Thyroid gland (tissue), 4 donors: Measurements from ENCODE around the gene PGAP2. TPM values are rescaled to one million over a fixed set of nuclear protein-coding genes. Genes with fewer than 3 reads are reported as not detected.

Source experiments
- DNase-seq, 2 donors: peaks; one replicate each; pipeline ENCODE4 v3.0.0-alpha.2; 2019
- H3K27ac ChIP-seq, 3 donors: fragments of 200-600 bp; sonication (generic); 1 replicate in 2 of 3; 2 replicates in 1 of 3; pipeline ENCODE4 v1.5.1; 2016 to 2019; ENCODE audit warnings: mild to moderate bottlenecking in 1 of 3, moderate library complexity in 1 of 3
- H3K27me3 ChIP-seq: fragments of 200-600 bp; sonication (generic); one replicate; pipeline ENCODE4 v1.5.1; 2019
- H3K36me3 ChIP-seq, 2 donors: fragments of 200-600 bp; sonication (generic); one replicate each; pipeline ENCODE4 v1.5.1; 2016 to 2019
- H3K4me1 ChIP-seq, 2 donors: fragments of 200-600 bp; sonication (generic); one replicate each; pipeline ENCODE4 v1.5.1; 2017 to 2019
- H3K4me3 ChIP-seq, 3 donors: fragments of 200-600 bp; sonication (generic); replicated peaks in 1 of 3; 1 replicate in 2 of 3; 2 replicates in 1 of 3; pipeline ENCODE4 v1.5.1; 2016; ENCODE audit warnings: mild to moderate bottlenecking in 1 of 3
- H3K9me3 ChIP-seq: fragments of 200-600 bp; sonication (generic); one replicate; pipeline ENCODE4 v1.5.1; 2017
- POLR2A ChIP-seq, 2 donors: fragments of 450-650 bp; IDR thresholded peaks; one replicate each; pipeline ENCODE4 v1.6.1; 2017; ENCODE audit warnings: antibody characterized with exemption in 2 of 2, mild to moderate bottlenecking in 2 of 2, moderate library complexity in 1 of 2
- WGBS, 2 donors: methylation state at CpG; one replicate each; pipeline ENCODE4 v1.1.5; 2017; 5-methylcytosine and 5-hydroxymethylcytosine counted together
- intact Hi-C: fragments of 100-400 bp; cut with DNase I; formaldehyde crosslinking; loops from one replicate; pipeline ENCODE4 v1.15.1; 2023
- total RNA-seq, 4 donors: library from RNA; depleted of rRNA; stranded (reverse); fragments of >200 nt; gene quantifications; one replicate each; pipeline ENCODE4 v1.2.3, GENCODE V29; 2016
- TF ChIP-seq, protein P1 (sequence below), 6 experiments: fragments of 200-600 bp in 3 of 6; fragments of 450-650 bp in 3 of 6; sonication (generic) in 3 of 6; IDR thresholded peaks; one replicate each; pipeline ENCODE4 v1.5.1; 2016 to 2019; ENCODE audit warnings: antibody characterized with exemption in 6 of 6, mild to moderate bottlenecking in 2 of 6, inconsistent platforms in 1 of 6, moderate library complexity in 1 of 6

PGAP2 gene
- total RNA-seq, 4 donors from 2014 or later = 24.6 to 36.5 (median 30.5) TPM

DNA sequence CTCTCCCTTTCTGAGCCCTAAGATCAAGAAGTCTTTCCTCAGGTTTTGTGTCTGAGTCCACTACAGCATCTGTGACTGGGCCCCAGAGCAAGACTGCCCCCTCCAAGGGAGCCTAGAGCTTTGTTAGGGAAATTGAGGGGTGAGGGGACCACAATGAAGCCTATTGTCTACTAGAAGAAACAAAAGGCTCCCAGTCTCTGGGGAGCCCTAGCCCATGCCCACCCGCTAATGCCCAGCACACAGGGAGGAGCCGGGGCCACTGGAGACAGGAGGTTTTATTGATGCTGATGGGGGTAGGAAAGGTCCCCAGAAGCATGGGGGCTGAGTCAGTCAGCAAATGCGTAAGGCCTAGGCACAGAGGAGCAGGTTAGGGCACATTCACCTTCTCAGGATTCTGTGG lies 18.4 kb downstream of the PGAP2 start:
- WGBS, 2 donors = 73 to 91% methylated on average over 3 of the region's 3 CpGs
- TF ChIP-seq, protein P1, sequence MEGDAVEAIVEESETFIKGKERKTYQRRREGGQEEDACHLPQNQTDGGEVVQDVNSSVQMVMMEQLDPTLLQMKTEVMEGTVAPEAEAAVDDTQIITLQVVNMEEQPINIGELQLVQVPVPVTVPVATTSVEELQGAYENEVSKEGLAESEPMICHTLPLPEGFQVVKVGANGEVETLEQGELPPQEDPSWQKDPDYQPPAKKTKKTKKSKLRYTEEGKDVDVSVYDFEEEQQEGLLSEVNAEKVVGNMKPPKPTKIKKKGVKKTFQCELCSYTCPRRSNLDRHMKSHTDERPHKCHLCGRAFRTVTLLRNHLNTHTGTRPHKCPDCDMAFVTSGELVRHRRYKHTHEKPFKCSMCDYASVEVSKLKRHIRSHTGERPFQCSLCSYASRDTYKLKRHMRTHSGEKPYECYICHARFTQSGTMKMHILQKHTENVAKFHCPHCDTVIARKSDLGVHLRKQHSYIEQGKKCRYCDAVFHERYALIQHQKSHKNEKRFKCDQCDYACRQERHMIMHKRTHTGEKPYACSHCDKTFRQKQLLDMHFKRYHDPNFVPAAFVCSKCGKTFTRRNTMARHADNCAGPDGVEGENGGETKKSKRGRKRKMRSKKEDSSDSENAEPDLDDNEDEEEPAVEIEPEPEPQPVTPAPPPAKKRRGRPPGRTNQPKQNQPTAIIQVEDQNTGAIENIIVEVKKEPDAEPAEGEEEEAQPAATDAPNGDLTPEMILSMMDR (IDR thresholded peaks at IDR 0.05) = no peak
- no peak for TF ChIP-seq POLR2A (IDR thresholded peaks at IDR 0.05)
- intact Hi-C loops = no loop called here
- no peak overlapping the region for H3K27ac ChIP-seq
- no peaks in the 10 kb centered on the region for H3K9me3 ChIP-seq
- DNase-seq = no peak
- H3K4me1 ChIP-seq = no peaks in the 10 kb centered on the region
- no peak overlapping the region for H3K4me3 ChIP-seq
- H3K36me3 ChIP-seq = peaks cover 12 to 17% of the 10 kb centered on the region in 2 donors
- no peaks in the 10 kb centered on the region for H3K27me3 ChIP-seq

DNA sequence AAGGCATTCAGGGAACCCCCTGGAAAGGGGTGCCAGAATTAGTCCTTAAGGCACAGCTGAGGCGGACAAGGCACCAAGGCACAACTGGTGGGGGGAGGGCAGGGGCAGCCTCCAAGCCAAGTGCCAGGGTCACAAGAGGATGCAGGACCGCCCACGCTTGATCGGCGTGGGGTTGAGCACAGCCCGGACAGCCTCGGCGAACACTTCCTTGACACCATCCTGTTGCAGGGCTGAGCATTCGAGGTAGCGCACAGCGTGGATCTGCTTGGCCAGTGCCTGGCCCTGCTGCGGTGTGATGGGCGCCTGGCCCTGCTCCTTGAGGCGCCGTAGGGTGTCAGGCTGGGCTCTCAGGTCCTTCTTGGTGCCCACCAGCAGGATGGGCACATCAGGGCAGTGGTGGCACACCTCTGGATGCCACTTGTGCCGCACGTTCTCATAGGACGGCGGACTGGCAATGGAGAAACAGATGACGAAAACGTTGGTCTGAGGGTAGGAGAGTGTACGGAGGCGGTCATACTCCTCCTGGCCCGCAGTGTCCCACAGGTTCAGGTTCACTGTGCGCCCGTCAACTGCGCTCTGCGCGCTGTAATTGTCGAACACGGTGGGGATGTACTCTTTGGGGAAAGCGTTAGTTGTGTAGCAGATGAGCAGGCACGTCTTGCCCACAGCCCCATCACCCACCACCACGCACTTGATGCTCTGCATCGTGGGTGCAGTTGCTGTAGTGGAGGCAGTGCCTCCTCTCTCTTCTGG lies 19.2 kb downstream of the PGAP2 start:
- Histone ChIP-seq H3K36me3 (peaks cover 12 to 17% of the 10 kb centered on the region in 2 donors), H3K9me3 (no peaks in the 10 kb centered on the region), H3K27me3 (no peaks in the 10 kb centered on the region), H3K27ac (no peak overlapping the region), H3K4me3 (no peak overlapping the region), H3K4me1 (peaks cover 0 to 3% of the 10 kb centered on the region in 2 donors)
- no peak for TF ChIP-seq POLR2A (IDR thresholded peaks at IDR 0.05)
- TF ChIP-seq, protein P1 (IDR thresholded peaks at IDR 0.05) = no peak
- 95% methylated on average over 28 of the region's 35 CpGs for WGBS, 2 donors
- DNase-seq = no peak
- intact Hi-C loops = no loop called here

DNA sequence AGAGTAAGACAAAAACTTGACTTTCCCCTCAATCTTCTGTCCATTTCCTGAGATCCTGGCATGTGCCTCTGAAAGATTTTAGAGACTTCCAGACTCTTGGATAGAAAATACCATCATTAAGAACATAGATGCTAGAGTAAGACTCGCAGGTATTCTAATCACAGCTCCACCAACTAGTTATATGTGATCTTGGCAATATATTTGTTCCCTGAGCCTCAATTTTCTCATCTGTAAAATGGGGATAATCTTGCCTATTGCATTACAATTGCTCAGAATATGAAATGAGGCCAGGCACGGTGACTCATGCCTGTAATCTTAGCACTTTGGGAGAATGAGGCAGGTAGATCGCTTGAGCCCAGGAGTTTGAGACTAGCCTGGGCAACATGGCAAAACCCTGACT lies 21.7 kb downstream of the PGAP2 start:
- peaks cover 12 to 17% of the 10 kb centered on the region in 2 donors for H3K36me3 ChIP-seq
- WGBS, 2 donors = 97 to 100% methylated on average over 3 of the region's 3 CpGs
- intact Hi-C loops = no loop called here
- no peak for DNase-seq
- TF ChIP-seq, protein P1 (IDR thresholded peaks at IDR 0.05) = no peak
- no peak for TF ChIP-seq POLR2A (IDR thresholded peaks at IDR 0.05)
- H3K4me1 ChIP-seq = peaks cover 0 to 21% of the 10 kb centered on the region in 2 donors
- H3K9me3 ChIP-seq = no peaks in the 10 kb centered on the region
- H3K27ac ChIP-seq = no peak overlapping the region
- H3K4me3 ChIP-seq = no peak overlapping the region
- no peaks in the 10 kb centered on the region for H3K27me3 ChIP-seq

DNA sequence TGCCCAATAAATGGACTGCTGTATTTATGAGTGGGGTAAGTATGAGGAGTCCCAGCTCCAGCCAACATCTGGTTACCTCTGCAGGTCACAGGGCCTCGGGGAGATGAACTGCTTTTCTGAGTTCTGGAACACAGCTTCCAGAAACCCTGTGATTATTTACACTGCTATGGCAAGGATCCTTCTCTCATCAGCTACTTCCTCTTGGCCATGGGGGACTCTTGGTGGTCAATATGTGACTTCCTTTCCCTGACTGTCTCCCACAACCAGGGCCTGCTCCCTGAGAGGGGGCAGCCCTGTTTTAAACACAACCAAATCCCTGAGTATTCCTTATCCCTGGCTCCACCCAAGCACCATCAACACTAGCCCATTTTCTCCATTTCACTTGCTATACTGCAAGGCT lies 22.4 kb downstream of the PGAP2 start:
- Histone ChIP-seq H3K9me3 (no peaks in the 10 kb centered on the region), H3K27me3 (no peaks in the 10 kb centered on the region), H3K27ac (no peak overlapping the region), H3K4me1 (peaks cover 0 to 27% of the 10 kb centered on the region in 2 donors), H3K36me3 (peaks cover 12 to 17% of the 10 kb centered on the region in 2 donors), H3K4me3 (no peak overlapping the region)
- no peak for DNase-seq
- TF ChIP-seq POLR2A (IDR thresholded peaks at IDR 0.05) = no peak
- TF ChIP-seq, protein P1 (IDR thresholded peaks at IDR 0.05) = no peak
- intact Hi-C loops = no loop called here
- WGBS, 2 donors = 83 to 85% methylated on average over 1 of the region's 1 CpG
